H9 (cell line): ENCODE results near the gene CBY1. TPM values are rescaled to one million over a fixed set of nuclear protein-coding genes. Genes with fewer than 3 reads are reported as not detected.

ENCODE experiments used
- DNase-seq: peaks from one replicate; pipeline ENCODE4 v3.0.0-alpha.2; 2017
- H2AFZ ChIP-seq: one replicate; pipeline ENCODE4 v1.6.1; 2013; ENCODE audit warnings: mild to moderate bottlenecking, low read length, control low read depth, moderate library complexity
- H2AK5ac ChIP-seq: 2 replicates; pipeline ENCODE4 v1.6.1; 2013; ENCODE audit warnings: low read length, control low read depth, mixed read lengths; ENCODE audit not compliant: insufficient read length
- H2BK120ac ChIP-seq: one replicate; pipeline ENCODE4 v1.6.1; 2013; ENCODE audit warnings: low read depth, mild to moderate bottlenecking, low read length, control low read depth, inconsistent platforms; ENCODE audit not compliant: poor library complexity, severe bottlenecking
- H2BK12ac ChIP-seq: 2 replicates; pipeline ENCODE4 v1.6.1; 2013; ENCODE audit warnings: low read length, control low read depth, mixed read lengths, low read depth; ENCODE audit not compliant: insufficient read length
- H2BK15ac ChIP-seq: 2 replicates; pipeline ENCODE4 v1.6.1; 2013; ENCODE audit warnings: low read depth, low read length, control low read depth
- H2BK20ac ChIP-seq: one replicate; pipeline ENCODE4 v1.6.1; 2013; ENCODE audit warnings: low read depth, mild to moderate bottlenecking, low read length, control low read depth, inconsistent platforms; ENCODE audit not compliant: poor library complexity, severe bottlenecking
- H2BK5ac ChIP-seq: 2 replicates; pipeline ENCODE4 v1.6.1; 2013; ENCODE audit warnings: low read length, control low read depth, mixed read lengths; ENCODE audit not compliant: insufficient read length
- H3K14ac ChIP-seq: 2 replicates; pipeline ENCODE4 v1.6.1; 2013; ENCODE audit warnings: low read length, control low read depth; ENCODE audit not compliant: insufficient read depth
- H3K18ac ChIP-seq: 2 replicates; pipeline ENCODE4 v1.6.1; 2013; ENCODE audit warnings: low read depth, mild to moderate bottlenecking, mixed read lengths, low read length, control low read depth; ENCODE audit not compliant: insufficient read length
- H3K23ac ChIP-seq: 2 replicates; pipeline ENCODE4 v1.6.1; 2013; ENCODE audit warnings: low read length, control low read depth, mixed read lengths, low read depth; ENCODE audit not compliant: insufficient read length
- H3K23me2 ChIP-seq: 2 replicates; pipeline ENCODE4 v1.6.1; 2013; ENCODE audit warnings: low read depth, mild to moderate bottlenecking, mixed read lengths, low read length, control low read depth; ENCODE audit not compliant: insufficient read length, poor library complexity, severe bottlenecking
- H3K27ac ChIP-seq: 2 replicates; pipeline ENCODE4 v1.5.1; 2013; ENCODE audit warnings: low read length, control low read depth, mixed read lengths, low read depth; ENCODE audit not compliant: insufficient read length
- H3K27me3 ChIP-seq: 2 replicates; pipeline ENCODE4 v1.6.1; 2013; ENCODE audit warnings: low read length, control low read depth, inconsistent platforms; ENCODE audit not compliant: insufficient read depth
- H3K4ac ChIP-seq: 2 replicates; pipeline ENCODE4 v1.6.1; 2013; ENCODE audit warnings: low read depth, mild to moderate bottlenecking, control low read depth, inconsistent platforms, low read length, moderate library complexity
- H3K4me1 ChIP-seq: 2 replicates; pipeline ENCODE4 v1.6.1; 2013; ENCODE audit warnings: low read length, control low read depth, inconsistent platforms; ENCODE audit not compliant: insufficient read depth
- H3K4me2 ChIP-seq: 2 replicates; pipeline ENCODE4 v1.6.1; 2013; ENCODE audit warnings: low read length, control low read depth, mixed read lengths; ENCODE audit not compliant: insufficient read length, insufficient read depth
- H3K56ac ChIP-seq: 2 replicates; pipeline ENCODE4 v1.6.1; 2013; ENCODE audit warnings: low read depth, mild to moderate bottlenecking, mixed read lengths, low read length, control low read depth; ENCODE audit not compliant: insufficient read length
- H3K79me1 ChIP-seq: 2 replicates; pipeline ENCODE4 v1.6.1; 2013; ENCODE audit warnings: low read depth, mild to moderate bottlenecking, moderate library complexity, low read length, control low read depth, inconsistent platforms; ENCODE audit not compliant: insufficient read depth, poor library complexity, severe bottlenecking
- H3K79me2 ChIP-seq: 2 replicates; pipeline ENCODE4 v1.6.1; 2013; ENCODE audit warnings: low read length, control low read depth, inconsistent platforms; ENCODE audit not compliant: insufficient read depth
- H3K9ac ChIP-seq: 2 replicates; pipeline ENCODE4 v1.6.1; 2013; ENCODE audit warnings: low read length, control low read depth, mixed read lengths; ENCODE audit not compliant: insufficient read length; ENCODE audit errors: extremely low read depth
- H3K9me3 ChIP-seq: one replicate; pipeline ENCODE4 v1.6.1; 2013; ENCODE audit warnings: low read depth, low read length, inconsistent platforms; ENCODE audit not compliant: control insufficient read depth
- H3T11ph ChIP-seq: one replicate; pipeline ENCODE4 v1.6.1; 2013; ENCODE audit warnings: mild to moderate bottlenecking, low read length, control low read depth, inconsistent platforms
- H4K20me1 ChIP-seq: one replicate; pipeline ENCODE4 v1.6.1; 2013; ENCODE audit not compliant: control insufficient read depth, insufficient read length, insufficient read depth
- H4K5ac ChIP-seq: 2 replicates; pipeline ENCODE4 v1.6.1; 2013; ENCODE audit warnings: low read depth, mild to moderate bottlenecking, mixed read lengths, low read length, control low read depth; ENCODE audit not compliant: insufficient read length
- H4K8ac ChIP-seq: replicated peaks from 2 replicates; pipeline ENCODE4 v1.6.1; 2013; ENCODE audit warnings: low read length, control low read depth, mixed read lengths, low read depth; ENCODE audit not compliant: insufficient read length
- H4K91ac ChIP-seq: 2 replicates; pipeline ENCODE4 v1.6.1; 2013; ENCODE audit warnings: low read depth, mild to moderate bottlenecking, moderate library complexity, mixed read lengths, low read length, control low read depth; ENCODE audit not compliant: insufficient read length
- H3K27ac Mint-ChIP-seq, 3 experiments: 2 replicates in 2 of 3; 3 replicates in 1 of 3; pipeline ENCODE4 v1.8.0; 2020 to 2021; ENCODE audit warnings: mixed read lengths in 3 of 3, mild to moderate bottlenecking in 1 of 3, moderate library complexity in 1 of 3
- H3K27me3 Mint-ChIP-seq: 2 replicates; pipeline ENCODE4 v1.8.0; 2021; ENCODE audit warnings: low read depth, mild to moderate bottlenecking, moderate library complexity, mixed read lengths
- H3K36me3 Mint-ChIP-seq, 3 experiments: 2 replicates in 2 of 3; 3 replicates in 1 of 3; pipeline ENCODE4 v1.8.0; 2020 to 2021; ENCODE audit warnings: low read depth in 3 of 3, mixed read lengths in 3 of 3; ENCODE audit not compliant: insufficient read depth in 1 of 3
- H3K4me1 Mint-ChIP-seq, 2 experiments: 2 replicates each; pipeline ENCODE4 v1.8.0; 2020; ENCODE audit warnings: mixed read lengths in 2 of 2
- H3K4me3 Mint-ChIP-seq, 2 experiments: 2 replicates in 1 of 2; 3 replicates in 1 of 2; pipeline ENCODE4 v1.8.0; 2020 to 2021; ENCODE audit warnings: mild to moderate bottlenecking in 2 of 2, mixed read lengths in 2 of 2, moderate library complexity in 1 of 2
- H3K9me3 Mint-ChIP-seq, 2 experiments: 2 replicates in 1 of 2; 3 replicates in 1 of 2; pipeline ENCODE4 v1.8.0; 2020; ENCODE audit warnings: mild to moderate bottlenecking in 2 of 2, mixed read lengths in 2 of 2, moderate library complexity in 1 of 2
- WGBS: extraction: QIAGEN DNeasy Blood & Tissue Kit; methylation state at CpG from one replicate; pipeline ENCODE4 v1.1.7; 2013; ENCODE audit warnings: missing lambda C conversion rate, low lambda C conversion rate, mixed read lengths; ENCODE audit not compliant: insufficient read length; ENCODE audit errors: extremely low coverage; 5-methylcytosine and 5-hydroxymethylcytosine counted together
- total RNA-seq: library from RNA; stranded (reverse); gene quantifications from 2 replicates; pipeline ENCODE4 v1.2.1, GENCODE V29; 2021
- TF ChIP-seq, protein P1 (sequence below): fragments of 200-600 bp; sonication (generic); conservative IDR thresholded peaks from 3 replicates; pipeline ENCODE4 v1.8.0; 2021; ENCODE audit warnings: antibody characterized with exemption, mild to moderate bottlenecking

CBY1 gene
- total RNA-seq, 1 experiment from 2014 or later = 26.6 TPM

GRCh38 chr22:38715852-38716251 lies 59.4 kb downstream of the CBY1 start:
- H3K4ac ChIP-seq = no peak overlapping the region
- no peak overlapping the region for H2BK15ac ChIP-seq
- TF ChIP-seq, protein P1, sequence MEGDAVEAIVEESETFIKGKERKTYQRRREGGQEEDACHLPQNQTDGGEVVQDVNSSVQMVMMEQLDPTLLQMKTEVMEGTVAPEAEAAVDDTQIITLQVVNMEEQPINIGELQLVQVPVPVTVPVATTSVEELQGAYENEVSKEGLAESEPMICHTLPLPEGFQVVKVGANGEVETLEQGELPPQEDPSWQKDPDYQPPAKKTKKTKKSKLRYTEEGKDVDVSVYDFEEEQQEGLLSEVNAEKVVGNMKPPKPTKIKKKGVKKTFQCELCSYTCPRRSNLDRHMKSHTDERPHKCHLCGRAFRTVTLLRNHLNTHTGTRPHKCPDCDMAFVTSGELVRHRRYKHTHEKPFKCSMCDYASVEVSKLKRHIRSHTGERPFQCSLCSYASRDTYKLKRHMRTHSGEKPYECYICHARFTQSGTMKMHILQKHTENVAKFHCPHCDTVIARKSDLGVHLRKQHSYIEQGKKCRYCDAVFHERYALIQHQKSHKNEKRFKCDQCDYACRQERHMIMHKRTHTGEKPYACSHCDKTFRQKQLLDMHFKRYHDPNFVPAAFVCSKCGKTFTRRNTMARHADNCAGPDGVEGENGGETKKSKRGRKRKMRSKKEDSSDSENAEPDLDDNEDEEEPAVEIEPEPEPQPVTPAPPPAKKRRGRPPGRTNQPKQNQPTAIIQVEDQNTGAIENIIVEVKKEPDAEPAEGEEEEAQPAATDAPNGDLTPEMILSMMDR = no peak
- H4K20me1 ChIP-seq = no peaks in the 10 kb centered on the region
- H3K4me2 ChIP-seq = no peak overlapping the region
- H3K9ac ChIP-seq = no peak overlapping the region
- H3K79me1 ChIP-seq = peaks cover 4% of the 10 kb centered on the region
- DNase-seq = no peak
- H4K5ac ChIP-seq = no peak overlapping the region
- Mint-ChIP-seq H3K4me1 (peaks cover 27 to 42% of the 10 kb centered on the region in 2 experiments), H3K27ac (peak overlapping the region; percentile 7 to 96 (median 52); a peak in 4 of 7 replicates), H3K4me3 (no peak overlapping the region), H3K36me3 (peaks cover 14 to 59% (median 45%) of the 10 kb centered on the region in 3 experiments), H3K27me3 (no peaks in the 10 kb centered on the region), H3K9me3 (no peaks in the 10 kb centered on the region)
- no peak overlapping the region for H3T11ph ChIP-seq
- no peak overlapping the region for H2BK12ac ChIP-seq
- H3K27me3 ChIP-seq = no peaks in the 10 kb centered on the region
- H2AFZ ChIP-seq = no peak overlapping the region
- H2BK5ac ChIP-seq = no peak overlapping the region
- H3K23me2 ChIP-seq = no peaks in the 10 kb centered on the region
- no peaks in the 10 kb centered on the region for H3K9me3 ChIP-seq
- H4K91ac ChIP-seq = no peak overlapping the region
- no peak overlapping the region for H2AK5ac ChIP-seq
- H3K23ac ChIP-seq = no peak overlapping the region
- peaks cover 10% of the 10 kb centered on the region; the same call in 1 of the 2 replicates for H3K4me1 ChIP-seq
- no peak overlapping the region for H3K56ac ChIP-seq
- no peak overlapping the region for H3K14ac ChIP-seq
- no peak overlapping the region for H3K18ac ChIP-seq
- peaks cover 12% of the 10 kb centered on the region; the same call in 1 of the 2 replicates for H3K79me2 ChIP-seq
- no peak overlapping the region for H4K8ac ChIP-seq
- no CpG with 5 or more reads among the region's 15 CpGs for WGBS
- no peak overlapping the region for H2BK20ac ChIP-seq
- no peak overlapping the region for H3K27ac ChIP-seq
- no peak overlapping the region for H2BK120ac ChIP-seq
